Gastrocnemius medialis (tissue), 4 donors: Measurements from ENCODE around the gene APC.

ENCODE experiments used
- CTCF ChIP-seq, 5 experiments: fragments of 450-650 bp in 3 of 5; fragments of 200-600 bp in 2 of 5; sonication (generic) in 2 of 5; IDR thresholded peaks in 4 of 5; conservative IDR thresholded peaks in 1 of 5; 1 replicate in 4 of 5; 2 replicates in 1 of 5; pipeline ENCODE4 v1.5.1; 2016 to 2019; ENCODE audit warnings: antibody characterized with exemption in 5 of 5, mild to moderate bottlenecking in 3 of 5, moderate library complexity in 3 of 5
- POLR2A ChIP-seq, 2 donors: fragments of 450-650 bp; IDR thresholded peaks; one replicate each; pipeline ENCODE4 v1.6.1; 2017; ENCODE audit warnings: antibody characterized with exemption in 2 of 2, mild to moderate bottlenecking in 2 of 2, moderate library complexity in 2 of 2

- no peak for TF ChIP-seq CTCF (IDR thresholded peaks at IDR 0.05 in 4 of 5, conservative IDR thresholded peaks at IDR 0.05 in 1 of 5)
- no peak for TF ChIP-seq POLR2A (IDR thresholded peaks at IDR 0.05)
These were observed 56.7 kb downstream of the APC start for GRCh38 chr5:112794410-112794809.
